NT2/D1 (cell line): ENCODE results near the gene RPL10A.

Experiments used
- SUZ12 ChIP-seq: IDR thresholded peaks from 2 replicates; pipeline ENCODE4 v1.6.1; 2011; ENCODE audit not compliant: insufficient read length, insufficient read depth; ENCODE audit errors: extremely low read depth
- YY1 ChIP-seq: IDR thresholded peaks from 2 replicates; pipeline ENCODE4 v1.6.1; 2011; ENCODE audit not compliant: insufficient read length, insufficient read depth
- ZNF274 ChIP-seq: IDR thresholded peaks from 2 replicates; pipeline ENCODE4 v1.6.1; 2011; ENCODE audit warnings: mild to moderate bottlenecking, low read depth, low read length

DNA sequence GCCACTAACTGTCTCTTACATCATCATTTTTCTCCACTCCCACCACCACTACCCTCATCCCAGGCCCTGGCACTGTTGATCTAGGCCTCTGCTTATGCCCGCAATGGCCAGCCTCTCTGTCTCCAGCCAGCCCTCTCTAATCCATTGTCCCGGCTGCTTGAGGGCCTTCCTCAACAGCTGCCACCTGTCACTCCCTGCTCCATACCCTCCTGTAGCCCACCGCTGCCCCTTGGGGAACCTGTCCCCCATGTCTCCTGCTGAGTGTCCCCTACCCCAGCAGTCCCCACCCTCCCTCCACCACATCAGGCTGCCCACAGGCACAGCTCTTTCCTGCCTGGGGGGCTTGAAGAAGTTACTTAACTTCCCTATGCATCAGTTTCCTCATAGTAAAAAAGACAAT lies 15.3 kb downstream of the RPL10A start:
- no peak for TF ChIP-seq ZNF274
- TF ChIP-seq YY1: no peak
- no peak for TF ChIP-seq SUZ12
